ENCODE measurements around the gene NKAP.
"Not testable (repeated sequence)": the region's sequence is repeated elsewhere in the genome, so short reads cannot be mapped to it uniquely, and the experiment has no call there.

Gene NKAP

DNA sequence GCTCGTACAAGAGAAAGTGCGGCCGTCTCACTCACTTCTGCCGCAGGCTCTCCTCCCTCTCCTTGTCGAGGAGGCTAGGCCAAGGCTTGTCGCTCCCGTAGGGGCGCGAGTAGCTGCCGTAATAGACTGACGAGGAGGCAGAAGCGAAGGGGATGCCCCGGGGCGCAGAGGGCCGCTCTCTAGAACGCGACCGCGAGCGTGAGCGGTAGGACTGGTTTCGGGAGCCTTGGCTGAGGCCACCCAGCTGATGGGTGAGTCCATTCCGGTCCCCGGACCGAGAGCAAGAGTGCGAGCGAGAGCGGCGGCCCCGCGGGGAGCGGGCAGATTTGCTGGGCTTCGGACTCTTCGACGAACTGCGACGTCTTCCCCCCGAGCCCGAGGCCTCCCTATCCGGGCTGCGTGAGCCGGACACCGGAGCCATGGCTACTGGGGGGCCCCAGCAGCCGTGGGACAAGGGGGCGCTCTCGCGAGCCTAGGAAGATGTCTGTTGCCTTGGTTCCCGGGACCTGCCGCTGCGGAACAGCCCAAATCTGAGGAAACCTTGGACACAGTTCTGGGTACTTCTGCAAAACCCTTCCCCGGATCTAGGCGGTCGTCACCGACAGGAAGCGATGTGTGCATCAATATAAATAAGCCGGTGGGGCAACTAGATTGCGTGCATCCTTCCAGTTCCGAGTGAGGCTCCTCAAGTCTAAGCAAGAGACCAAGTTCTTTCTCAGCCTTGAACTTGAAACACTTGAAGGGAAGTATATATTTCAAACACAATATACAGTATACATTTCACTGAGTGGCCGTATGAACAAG lies at the start of gene NKAP:
Gene NKAP, minus strand, starts transcription at position 567 of the 804 bp plus-strand sequence. Its CDS starts 146 bp downstream, at position 421.
- peak; percentile 85 for DNase-seq (ENCODE audit: low spot score)

DNA sequence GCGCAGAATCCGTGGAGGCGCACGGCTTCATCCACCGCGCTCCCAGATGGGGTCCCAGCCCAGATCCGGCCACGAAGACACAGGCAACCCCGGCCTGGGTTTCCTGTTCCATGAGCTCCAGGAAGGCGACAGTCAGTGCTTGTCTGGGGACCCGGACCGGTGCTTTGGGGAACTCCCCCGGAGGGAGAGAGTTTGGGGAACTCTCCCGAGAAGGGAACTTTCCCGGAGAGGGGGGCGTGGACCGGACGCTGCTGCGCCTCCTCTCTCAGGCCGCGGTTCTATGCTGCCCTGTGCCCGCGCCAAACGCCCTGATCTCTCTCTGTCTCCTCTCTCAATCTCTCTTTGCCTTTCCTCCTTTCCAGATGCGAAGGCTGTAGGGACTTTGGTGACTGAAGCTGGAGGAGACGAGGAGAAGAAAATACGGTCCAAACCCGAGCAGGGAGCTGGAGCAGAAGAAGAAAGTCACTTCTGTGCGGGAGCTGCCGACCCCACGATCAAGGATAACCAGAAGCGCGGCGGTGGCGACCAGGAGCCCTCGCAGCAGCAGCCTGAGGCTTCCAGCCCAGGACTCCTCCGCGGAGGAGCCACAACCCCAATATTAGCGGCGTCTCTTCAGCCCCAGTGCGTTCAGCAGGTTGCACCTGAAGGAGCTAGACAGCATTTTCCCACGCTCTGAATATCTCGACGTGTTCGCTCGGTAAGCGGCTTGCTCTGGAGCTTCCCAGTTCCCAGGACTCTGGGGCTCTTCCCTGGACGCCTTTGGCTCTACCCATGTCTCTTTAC lies 47.6 kb upstream of the NKAP start:
- DNase-seq (ENCODE audit: low spot score): no peak

DNA sequence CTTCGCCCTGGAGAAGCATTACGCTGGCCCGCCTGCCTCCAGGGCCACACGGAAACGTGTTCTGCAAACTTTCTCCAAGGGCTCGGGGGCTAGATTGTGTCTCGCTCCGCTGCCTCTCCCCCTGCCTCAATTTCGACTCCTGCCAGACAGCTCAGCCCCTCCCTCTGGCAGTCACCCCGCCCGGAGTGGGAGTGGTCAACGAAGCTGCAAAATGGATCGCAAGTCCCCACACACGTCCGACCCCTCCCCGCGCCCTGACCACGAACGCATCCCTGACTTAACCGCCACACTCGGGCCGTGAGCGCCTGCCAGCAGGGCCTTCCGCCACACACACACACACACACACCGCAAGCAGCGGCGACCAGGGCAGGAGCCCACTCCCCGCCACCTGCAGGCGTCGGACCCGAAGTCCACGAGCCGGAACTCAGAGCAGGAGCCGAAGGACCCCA lies 47.0 kb upstream of the NKAP start:
- no peak for DNase-seq (ENCODE audit: low spot score)

DNA sequence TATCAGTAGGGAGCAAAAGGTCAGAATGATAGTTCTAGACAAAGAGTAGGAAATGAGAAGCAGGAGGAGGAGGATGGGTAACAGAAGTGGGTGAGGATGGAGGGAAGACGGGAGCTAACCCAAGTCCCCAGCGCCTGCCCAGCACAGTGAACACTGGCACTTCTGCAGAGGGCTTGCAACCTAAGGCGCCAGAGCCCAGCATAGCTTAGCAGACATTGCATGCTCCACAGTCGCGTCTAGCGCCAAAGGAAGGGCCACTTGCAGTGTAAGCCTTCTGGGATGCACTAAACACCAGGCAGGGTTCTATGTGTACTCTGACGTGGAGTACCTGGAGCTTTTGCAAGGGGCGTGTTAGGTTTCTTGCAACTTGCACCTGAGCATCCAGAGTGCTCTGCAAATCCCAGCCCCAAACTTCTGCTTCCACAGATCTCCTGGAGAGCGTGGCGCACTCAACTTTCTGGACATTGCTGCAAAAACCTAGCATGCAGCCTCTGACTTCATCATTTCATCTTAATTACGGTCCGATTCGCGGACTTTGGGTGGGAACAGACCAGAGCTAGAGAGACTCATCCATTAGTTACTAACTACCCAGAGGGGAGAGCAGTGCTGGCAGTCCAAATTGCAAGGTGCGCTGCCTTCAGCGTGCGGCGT lies 46.5 kb upstream of the NKAP start:
- DNase-seq (ENCODE audit: low spot score): no peak

DNA sequence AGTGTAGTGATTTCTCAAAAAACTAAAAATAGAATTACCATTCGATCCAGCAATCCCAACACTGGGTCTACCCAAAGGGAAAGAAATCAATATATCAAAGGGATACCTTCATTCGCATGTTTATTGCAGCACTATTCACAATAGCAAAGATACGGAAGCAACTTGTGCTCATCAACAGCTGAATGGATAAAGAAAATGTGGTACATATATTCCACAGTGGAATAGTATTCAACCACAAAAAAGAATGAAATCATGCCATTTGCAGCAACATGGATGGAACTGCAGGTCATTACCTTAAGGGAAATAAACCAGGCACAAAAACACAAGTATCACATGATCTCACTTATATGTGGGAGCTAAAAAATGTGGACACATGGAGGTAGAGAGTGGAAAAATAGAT lies 42.7 kb upstream of the NKAP start:
- DNase-seq (ENCODE audit: low spot score): no peak

DNA sequence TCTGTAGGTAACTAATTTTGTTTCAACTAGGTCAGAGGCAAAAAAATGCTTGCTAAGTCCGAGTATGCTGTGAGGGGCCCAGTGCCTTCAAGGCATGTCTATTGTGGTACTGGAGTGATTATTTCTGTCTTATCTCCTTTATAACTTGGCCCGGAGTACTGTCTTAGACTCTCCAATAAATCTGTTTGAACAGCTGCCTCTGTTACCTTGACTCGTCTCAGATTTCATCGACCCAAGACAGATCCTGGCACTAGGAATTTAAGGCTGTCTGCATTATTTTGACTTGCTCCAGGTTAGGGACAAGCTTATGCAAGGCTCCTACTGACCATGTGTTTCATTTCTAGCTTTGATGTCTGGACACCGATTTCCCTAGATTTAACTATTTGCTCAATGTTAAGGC lies 41.1 kb upstream of the NKAP start:
- DNase-seq (ENCODE audit: low spot score): no peak

DNA sequence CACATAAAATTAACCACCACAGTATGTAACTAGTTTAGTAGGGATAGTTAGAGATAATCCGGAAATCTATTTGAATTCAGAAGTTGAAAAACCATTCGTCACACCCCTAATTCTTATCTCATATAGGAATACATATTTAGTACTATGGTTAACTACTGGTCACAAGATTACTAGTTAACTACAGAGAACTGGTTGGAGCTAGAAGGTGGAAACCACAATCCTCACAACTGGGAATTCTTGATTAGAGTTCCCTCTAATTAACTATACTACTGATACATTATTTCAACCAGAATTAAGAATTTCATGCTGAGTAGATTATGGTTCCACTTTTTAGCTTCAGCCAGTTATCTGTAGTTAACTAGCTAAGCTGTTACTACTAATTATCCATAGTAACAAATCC lies 39.9 kb upstream of the NKAP start:
- DNase-seq (ENCODE audit: low spot score): no peak

DNA sequence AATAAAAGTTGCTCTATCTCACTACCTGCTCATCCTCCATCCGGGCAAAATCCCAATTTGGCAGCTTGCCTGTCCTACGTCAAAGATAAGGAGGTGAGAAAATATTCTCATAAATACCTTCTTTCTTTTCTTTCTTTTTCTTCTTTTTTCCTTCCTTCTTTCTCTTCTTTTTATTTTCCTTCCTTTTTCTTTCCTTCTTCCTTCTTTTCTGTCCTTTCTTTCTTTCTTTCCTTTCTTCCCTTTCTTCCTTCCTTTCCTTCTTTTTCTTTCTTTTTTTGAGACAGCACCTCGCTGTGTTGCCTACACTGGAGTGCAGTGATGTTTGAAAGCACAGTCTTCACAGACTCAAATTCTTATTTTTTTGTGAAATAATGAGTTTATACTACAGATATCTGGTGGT lies 38.6 kb upstream of the NKAP start:
- DNase-seq (ENCODE audit: low spot score): no peak

DNA sequence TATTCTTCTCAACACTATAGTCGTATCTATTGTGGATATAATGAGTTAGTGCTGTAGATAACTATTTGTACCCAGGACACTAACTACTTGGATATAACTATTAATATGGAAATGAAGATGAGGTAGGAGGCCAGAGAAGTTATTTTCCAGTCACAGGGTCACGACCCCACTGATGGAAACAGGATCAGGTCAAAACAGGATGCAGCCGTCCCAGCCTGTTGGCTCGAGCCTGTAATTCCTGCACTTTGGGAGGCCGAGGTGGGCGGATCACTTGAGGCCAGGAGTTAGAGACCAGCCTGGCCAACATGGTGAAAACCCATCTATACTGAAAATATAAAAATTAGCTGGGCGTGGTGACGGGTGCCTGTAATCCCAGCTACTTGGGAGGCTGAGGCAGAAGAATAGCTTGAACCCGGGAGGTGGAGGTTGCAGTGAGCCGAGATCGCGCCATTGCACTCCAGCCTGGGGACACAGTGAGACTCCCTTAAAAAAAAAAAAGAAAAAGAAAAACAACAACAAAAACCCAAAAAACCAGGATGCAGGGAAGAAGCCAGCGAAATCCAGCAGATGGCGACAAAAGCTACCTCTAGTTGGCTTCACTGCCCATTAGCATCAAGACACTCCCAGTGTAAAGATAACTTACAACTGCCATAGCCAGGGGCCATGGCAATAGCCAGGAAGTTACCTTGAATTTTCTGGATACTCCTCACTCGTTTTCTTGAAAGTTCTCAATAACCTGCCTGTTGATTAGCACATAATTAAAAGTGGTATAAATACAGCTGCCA lies 37.9 kb upstream of the NKAP start:
- peak; percentile 56 for DNase-seq (ENCODE audit: low spot score)

DNA sequence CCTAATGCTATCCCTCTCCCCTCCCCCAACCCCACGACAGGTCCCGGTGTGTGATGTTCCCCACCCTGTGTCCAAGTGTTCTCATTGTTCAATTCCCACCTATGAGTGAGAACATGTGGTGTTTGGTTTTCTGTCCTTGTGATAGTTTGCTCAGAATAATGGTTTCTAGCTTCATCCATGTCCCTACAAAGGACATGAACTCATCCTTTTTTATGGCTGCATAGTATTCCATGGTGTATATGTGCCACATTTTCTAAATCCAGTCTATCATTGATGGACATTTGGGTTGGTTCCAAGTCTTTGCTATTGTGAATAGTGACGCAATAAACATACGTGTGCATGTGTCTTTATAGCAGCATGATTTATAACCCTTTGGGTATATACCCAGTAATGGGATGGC lies 33.6 kb upstream of the NKAP start:
- DNase-seq (ENCODE audit: low spot score): not testable (repeated sequence)

DNA sequence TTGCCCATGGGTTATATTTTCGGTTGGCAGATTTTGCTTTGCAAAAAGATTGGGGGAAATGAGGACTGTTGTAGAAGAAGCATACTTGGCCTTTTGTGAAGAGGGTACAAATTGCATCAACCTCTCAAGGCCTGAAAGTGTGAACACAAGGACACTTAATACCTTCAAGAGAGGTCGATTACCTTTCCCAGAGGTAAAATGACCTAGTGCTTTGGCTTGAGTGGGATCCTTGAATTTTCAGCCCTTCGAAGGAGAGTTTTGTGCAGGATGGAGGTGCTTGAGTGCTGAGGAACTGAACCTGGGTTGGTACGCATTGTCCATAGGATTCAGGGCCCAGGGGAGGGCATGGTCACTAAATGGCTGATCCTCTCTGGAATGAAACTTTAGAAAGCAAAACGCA lies 27.6 kb upstream of the NKAP start:
- DNase-seq (ENCODE audit: low spot score): no peak

DNA sequence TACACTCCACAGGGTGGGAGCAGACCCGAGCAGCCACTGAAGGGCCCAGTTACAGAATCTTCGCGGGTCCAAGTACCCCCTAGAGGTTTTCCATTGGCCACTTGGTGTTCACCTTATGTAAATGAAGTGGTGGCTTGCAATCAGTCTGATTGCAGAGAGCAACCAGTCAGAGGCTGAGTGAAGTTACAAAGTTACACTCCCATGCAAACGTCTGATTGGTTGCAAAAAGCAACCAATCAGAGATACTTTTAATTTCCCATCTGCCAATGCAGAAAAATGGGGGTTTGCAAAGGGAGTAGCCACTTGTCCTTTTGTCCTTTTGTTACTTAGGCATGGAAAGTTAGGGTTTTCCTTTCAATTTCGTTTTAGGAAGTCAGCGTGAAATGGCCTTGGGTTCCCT lies 27.0 kb upstream of the NKAP start:
- no peak for DNase-seq (ENCODE audit: low spot score)

DNA sequence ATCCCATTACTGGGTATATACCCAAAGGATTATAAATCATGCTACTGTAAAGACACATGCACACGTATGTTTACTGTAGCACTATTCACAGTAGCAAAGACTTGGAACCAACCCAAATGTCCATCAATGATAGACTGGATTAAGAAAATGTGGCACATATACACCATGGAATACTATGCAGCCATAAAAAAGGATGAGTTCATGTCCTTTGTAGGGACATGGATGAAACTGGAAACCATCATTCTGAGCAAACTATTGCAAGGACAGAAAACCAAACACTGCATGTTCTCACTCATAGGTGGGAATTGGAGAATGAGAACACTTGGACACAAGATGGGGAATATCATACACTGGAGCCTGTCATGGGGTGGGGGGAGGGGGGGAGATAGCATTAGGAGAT lies 23.3 kb upstream of the NKAP start:
- DNase-seq (ENCODE audit: low spot score): not testable (repeated sequence)

DNA sequence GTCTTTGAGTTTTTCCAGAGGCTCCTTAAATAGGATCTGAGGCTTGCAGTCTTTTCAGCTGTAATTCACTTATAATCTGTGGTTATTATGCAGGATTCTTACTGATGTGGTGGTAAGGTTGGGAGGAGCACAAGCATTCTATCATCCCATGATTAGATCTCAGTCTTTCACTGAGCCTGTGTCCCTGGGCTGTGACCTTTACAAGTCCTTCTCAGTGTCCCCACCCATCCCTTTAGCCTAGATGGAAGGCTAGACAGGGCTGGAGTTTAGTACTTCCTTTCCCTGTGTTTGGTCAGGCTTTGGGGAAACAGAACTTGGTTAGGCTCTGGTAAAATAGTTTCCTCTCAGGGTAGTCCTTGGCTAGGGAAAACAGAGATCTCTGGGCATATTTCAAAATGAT lies 17.1 kb upstream of the NKAP start:
- no peak for DNase-seq (ENCODE audit: low spot score)

DNA sequence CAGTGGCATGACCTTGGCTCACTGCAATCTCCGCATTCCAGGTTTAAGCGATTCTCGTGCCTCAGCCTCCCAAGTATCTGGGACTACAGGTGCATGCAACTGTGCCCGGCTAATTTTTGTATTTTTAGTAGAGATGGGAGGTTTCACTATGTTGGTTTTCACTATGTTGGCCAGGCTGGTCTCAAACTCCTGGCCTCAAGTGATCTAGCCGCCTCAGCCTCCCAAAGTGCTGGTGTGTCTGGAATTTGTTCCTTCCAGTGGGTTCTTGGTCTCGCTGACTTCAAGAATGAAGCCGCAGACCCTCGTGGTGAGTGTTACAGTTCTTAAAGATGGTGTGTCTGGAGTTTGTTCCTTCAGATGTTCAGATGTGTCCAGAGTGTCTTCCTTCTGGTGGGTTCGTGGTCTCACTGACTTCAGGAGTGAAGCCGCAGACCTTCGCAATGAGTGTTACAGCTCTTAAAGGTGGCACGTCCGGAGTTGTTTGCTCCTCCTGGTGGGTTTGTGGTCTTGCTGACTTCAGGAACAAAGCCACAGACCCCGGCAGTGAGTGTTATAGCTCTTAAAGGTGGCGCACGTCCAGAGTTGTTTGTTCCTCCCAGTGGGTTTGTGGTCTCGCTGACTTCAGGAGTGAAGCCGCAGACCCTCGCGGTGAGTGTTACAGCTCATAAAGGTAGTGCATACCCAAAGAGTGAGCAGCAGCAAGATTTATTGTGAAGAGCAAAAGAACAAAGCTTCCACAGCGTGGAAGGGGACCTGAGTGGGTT lies 12.4 kb upstream of the NKAP start:
- DNase-seq (ENCODE audit: low spot score): not testable (repeated sequence)

DNA sequence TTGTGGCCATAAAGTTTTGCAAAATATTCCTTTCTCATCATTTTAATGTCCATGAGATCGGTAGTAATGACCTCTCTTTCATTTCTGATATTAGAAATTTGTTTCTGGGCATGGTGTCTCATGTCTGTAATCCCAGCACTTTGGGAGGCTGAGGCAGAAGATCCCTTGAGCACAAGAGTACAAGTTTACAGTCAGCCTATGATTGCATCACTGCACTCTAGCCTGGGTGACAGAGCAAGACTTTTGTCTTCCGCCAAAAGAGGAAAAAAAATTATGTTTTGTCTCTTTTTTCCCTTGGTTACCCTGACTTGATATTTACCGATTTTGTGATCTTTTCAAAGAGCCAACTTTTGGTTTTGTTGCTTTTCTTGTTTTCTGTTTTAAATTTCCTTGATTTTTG lies 10.8 kb upstream of the NKAP start:
- no peak for DNase-seq (ENCODE audit: low spot score)

DNA sequence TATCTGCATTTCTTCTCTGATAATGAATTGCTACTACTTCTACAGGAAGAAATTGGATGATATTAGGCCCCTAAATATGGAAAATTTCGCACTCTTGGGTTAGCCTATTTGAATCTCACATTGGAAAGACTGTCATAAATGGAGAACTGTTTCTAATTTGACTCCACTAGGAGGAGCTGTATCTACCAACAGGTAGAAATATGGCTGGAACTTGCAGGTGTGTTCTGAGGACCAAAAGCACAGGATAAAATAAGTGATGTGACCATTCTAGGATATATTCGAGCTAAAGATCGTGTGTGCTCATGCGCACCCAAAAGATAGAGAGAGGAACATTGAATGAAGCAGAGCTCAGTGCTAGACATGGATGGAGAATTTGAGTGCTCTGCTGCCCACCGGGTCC lies 4.8 kb upstream of the NKAP start:
- DNase-seq (ENCODE audit: low spot score): no peak

DNA sequence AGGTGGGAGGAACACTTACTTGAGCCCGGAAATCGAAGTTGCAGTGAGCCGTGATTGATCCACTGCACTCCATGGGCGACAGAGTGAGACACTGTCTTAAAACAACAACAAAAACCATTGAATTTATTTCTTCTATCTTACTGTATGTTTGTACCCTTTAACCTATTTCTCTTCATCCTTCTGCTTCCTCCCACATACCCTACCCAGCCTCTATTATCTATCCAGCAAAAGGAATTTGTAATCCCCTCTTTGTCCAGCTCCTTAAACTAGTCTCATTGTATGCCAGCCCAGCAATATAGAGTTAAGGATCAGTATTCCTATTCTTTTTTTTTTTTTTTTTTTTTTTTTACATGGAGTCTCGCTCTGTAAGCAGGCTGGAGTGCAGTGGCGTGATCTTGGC lies 1.9 kb upstream of the NKAP start:
- DNase-seq (ENCODE audit: low spot score): no peak

DNA sequence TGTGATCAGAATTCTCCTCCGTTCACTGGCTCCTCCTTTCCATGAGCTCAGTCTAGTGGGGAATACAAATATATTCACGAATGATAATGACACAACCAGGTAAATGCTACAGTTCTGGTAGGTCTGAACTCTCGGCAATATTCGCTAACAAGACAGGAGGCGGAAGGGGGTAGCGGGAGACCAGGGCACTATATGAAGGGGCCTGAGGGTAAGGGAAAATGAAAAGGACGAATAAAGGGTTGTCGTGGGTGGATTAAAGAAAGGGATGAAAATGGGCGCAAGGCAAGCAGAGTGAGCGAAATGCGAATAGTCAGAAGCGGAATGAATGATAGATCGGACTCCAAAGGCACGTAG lies 743 bp downstream of the NKAP start:
- DNase-seq (ENCODE audit: low spot score): peak; percentile 2

DNA sequence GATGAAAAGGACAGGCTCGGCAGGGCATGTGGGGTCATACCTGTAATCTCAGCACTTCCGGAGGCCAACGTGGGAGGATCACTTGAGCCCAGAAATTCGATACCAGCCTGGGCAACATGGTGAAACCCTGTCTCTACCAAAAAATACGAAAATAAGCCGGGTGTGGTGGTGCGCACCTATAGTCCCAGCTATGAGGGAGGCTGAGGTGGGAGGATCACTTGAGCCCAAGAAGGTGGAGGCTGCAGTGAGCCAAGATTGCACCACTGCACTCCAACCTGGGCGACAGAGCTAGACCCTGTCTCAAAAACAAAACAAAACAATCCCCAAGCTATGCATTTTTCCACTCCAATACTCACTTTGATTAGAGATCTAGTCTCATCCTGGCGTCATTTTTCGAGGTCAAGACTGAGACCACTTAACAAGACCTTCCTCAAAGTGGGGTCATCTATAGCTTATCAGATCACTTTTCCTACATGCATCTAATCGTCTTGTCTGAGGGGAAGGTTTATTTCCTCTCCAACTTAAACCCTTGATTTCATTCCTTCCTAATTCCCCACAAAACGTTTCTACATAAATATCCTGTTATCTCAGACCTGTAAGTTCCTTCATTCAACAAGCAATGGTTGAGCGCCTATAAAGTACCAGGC lies 1.3 kb downstream of the NKAP start:
- DNase-seq (ENCODE audit: low spot score): no peak

DNA sequence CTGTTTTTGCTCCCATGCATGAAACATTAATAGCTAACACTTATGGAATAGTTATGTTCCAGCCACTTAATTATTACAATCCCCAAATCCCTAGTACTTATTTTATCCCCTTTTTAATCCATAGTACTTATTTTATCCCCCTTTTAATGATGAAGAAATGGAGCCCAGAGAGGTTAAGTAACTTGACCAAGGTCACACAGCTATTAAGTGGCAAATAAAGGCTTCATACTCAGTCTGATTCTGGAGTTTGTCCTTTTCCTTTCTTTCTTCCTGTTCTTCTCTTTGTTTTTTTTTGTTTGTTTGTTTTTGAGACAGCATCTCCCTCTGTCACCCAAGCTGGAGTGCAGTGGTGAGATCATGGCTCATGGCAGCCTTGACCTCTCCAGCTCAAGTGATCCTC lies 2.2 kb downstream of the NKAP start:
- DNase-seq (ENCODE audit: low spot score): no peak
